ENCODE results near the gene APBB2.

The APBB2 gene

DNA sequence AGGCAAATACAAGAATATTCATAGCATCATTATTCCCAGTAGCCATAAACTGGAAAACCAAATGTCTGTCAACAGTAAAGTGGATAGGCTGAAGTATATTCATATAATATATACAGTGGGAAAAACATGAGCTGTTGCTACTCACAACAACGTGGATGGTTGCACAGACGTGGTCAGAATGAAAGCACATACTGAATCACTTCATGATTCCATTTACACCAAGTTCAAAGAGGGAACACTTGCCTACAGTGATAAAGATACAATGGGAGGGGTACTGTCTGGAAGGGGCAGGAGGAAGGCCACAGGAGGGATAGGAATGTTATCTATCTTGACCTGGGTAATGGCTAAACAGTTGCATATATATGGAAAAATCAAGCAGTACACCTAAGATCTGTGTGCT is 25.3 kb downstream of the APBB2 start:
- DNase-seq (ENCODE audit: low read depth), result no peak

DNA sequence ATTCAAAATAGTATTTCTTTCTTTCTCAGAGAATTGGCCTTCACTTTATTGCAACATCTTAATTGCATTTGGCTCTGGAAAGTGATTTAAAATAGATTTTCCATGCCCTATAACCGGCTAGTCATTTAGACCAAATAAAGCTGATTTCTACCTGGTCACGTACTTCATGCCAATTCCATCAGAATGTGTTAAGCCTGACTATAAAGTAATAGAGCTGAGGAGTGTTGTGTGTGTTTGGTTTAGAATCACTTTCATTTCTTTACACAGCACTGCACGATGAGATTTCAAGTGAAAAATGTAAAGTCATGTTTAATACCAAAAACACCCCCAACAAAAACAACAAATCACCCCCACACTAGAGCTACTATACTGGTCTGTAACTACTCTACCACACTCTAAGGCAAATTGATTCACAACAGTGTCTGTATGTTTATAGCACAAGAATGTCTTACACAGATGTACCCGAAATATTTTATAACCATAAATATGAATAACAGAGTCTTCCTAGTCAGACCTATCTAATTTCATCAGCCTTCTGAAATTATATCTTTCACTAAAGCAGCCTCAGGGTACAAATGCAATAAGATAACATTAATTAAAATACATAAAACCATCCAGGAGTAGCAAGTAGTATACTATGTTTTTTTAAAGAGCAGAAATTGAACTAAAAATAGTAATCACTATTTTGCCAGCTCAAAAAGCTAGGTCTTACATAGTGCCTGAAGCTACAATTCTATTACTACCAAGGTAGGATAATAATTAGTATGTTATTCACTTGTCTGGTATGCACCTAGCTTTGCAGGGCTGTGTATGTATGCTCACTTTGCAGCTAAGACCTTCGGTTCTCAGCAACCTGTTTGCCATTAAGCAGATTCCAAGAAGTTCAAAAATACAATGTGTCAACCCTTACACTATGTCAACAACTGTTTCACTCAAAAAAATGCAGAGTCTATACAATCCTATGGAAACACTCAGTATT is 28.4 kb downstream of the APBB2 start:
- DNase-seq (ENCODE audit: low read depth), result no peak

DNA sequence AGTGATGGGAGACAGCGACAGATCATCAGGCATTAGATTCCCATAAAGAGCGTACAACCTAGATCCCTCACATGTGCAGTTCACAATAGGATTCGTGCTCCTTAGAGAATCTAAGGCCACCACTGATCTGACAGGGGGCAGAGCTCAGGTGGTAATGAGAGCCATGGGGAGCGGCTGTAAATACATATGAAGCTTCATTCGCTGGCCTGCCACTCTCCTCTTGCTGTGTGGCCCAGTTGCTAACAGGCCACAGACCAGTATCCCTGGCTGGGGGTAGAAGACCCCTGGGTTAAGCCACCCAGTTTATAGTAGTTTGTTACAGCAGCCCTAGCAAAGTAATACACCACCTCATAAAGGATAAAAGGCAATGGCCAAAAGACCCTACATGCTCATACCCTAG is 30.3 kb downstream of the APBB2 start:
- no peak for DNase-seq (ENCODE audit: low read depth)

DNA sequence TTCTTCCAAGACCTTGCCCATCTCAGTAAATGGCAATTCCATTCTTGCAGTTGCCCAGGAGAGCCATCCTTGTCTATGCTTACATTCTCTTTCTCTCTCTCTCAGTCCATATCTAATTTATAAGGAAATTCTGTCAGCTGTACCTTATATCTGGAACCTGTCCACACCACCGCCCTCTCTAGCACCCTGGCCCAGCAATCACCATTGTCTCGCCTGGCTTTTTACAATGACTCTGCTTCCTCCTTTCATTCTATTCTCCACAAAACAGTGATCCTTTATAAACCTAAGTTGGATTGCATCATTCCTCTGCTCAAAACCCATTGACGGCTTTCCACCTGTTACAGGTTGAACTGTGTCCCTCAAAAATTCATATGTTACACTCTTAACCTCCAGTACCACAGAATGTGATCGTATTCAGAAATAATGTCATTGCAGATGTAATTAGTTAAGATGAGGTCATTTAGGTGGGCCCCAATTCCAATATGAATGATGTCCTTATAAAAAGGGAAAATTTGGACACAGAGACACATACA is 31.3 kb downstream of the APBB2 start:
- DNase-seq (ENCODE audit: low read depth), result no peak

DNA sequence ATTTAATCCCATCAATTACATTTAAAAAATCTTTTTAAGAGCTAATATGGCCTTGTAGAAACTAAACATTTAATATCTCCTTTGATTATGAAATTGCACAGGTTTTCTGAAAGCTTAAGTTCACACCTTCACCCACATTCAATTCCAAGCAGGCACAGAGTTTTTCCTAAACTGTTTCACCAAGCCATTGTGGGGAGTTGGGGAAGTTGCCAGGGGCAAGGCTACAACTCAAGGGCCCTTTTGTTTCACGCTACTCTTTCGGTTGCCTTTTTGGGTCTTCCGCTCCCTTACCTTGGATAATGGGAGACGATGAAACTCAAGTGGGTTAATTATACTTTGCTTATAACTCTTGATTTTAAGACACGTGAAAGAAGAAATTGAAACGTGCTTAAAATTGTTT is 33.3 kb downstream of the APBB2 start:
- DNase-seq (ENCODE audit: low read depth), result no peak

DNA sequence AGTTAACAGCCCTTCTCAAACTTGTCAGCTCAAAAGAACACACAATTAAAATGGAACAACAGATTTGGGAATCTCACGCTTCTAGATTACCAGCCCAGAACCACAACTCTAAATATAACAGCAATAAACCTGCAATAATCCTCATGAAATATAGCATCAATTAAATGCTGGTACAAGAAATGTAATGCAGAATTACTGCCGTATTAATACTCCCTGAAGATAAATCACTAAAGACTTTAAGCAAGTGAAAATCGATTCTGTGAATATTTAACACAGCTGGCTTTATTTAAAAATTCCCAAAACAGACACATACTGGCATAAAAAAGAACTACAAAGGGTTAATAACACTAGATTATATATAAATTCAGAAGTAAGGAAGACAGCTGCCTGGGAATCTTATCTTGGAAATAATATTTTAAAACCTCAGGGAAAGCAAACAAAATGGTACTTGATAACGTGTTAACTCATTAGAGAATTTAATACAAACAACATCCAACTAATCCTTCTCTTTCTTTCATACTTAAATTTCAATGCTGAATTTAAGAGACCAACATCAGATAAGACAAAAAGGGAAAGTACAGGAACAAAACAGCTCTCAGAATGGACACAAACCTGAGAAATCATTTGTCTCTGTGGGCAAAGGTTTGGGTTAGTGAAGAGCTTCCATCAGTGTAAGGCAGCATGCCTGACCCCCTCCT is 34.7 kb downstream of the APBB2 start:
- DNase-seq (ENCODE audit: low read depth), result no peak

DNA sequence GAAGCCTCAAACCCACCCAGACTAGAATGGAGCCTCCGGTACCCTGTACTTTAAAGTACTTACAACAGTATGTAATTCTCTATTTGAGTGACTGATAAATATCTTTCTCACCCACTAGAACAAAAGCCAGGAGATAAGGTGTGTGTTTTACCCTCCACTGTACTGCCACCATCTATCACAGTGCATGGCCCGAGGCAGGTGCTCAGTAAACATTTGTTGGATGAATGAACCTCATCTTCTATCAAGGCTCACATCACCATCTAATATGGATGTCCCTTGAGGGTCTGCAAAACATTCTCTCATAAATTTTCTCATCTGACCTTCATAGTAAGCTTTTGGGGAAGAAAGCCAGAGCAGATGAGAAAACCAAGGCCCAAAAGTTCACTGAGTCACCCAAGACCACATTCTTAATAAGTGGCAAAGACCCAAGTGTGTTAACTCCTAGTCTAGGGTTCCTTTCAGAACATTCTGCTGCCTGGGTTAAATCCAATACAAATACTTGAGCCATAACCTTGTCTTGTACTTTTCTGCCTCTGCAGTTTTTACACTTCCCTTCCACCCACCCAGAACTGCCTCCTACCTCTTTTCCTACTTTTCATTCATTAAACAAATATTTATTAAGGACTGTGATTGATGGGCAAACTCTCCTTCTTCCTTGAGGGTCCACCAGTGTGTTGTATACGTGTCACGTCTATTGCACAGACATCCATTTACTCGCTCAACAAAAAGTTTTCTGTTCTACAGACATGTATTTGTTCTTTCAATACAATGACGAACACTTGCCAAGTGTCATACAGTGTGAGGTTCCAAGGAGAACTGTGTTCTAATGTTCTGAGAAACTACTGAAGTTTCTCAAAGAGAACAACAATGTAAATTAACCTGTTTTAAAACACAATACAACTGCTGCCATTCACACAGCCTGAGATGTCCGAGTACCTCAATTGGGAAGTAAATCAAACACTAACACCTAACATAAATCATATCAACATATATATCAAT is 35.7 kb downstream of the APBB2 start:
- DNase-seq (ENCODE audit: low read depth), result no peak

DNA sequence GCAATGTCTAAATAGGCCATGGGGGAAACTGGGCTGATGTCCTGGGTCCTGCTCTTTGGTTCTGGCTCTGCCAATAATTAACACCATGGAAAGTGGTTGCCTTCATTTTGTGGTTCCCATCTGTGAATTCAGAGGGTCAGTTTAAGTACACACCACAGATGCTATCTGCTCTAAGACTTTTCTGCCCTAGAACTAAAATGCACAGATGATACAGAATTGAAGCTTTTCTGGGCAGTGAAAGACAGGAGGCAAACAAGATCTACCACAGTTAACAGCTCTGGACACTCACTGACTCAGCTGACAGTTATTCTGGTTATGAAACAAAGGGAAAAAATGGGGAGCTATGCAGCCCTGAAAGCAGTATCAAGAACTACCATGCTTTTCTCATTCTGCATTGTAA is 37.3 kb downstream of the APBB2 start:
- no peak for DNase-seq (ENCODE audit: low read depth)

DNA sequence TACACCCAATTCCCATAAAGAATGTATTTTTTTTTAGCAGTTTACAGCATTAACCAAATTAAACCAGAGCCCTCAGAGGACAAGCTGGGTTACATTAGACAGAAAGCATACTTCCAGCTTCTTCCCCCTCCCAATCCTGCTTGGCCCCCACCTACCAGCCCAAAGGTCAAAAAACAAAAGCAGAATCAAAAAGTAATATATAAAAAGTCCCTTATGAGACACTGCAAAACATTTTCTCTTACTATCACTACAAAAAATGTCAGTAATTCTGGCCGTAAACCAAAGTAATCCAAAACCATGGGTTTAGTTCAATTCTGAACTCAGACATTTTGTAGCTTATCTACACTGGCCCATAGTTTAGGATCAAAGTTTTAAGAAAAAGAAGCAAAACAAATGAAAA is 38.0 kb downstream of the APBB2 start:
- no peak for DNase-seq (ENCODE audit: low read depth)

DNA sequence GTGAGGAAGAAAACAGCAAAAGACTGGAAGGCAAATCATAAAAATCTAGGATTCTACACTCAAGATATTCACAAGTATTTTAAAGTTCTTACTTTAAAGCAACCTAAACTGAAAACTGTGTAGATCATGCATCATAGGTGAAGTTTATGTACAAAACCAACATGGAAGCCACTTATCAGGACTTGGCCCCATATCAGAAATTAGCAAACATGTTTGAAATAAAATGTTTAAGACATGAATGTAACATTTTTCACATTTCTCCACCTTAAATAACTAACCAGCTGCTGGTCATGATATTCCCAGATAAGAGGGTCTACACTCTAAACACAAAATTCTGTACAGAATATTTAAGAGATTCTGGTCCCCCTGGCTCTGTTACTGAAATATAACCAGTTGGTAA is 38.5 kb downstream of the APBB2 start:
- no peak for DNase-seq (ENCODE audit: low read depth)

DNA sequence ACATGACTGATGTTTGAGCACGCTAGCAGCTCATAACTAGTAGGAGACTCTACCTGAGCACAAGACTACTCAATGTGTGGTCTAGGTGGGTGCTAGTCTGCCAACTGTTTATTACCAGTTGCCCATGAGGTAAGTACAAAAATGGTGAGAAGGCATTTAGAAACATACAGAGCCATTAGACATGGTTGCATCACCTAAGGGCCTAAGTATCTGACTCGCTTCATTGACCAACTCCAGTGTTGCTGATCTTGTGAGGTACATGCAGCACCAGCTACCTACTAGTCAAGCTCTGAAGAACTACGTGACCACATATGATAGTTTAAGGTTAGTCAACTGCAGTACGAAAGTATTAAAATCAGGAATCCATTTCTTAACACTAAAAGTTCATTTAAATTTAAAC is 39.9 kb downstream of the APBB2 start:
- no peak for DNase-seq (ENCODE audit: low read depth)

DNA sequence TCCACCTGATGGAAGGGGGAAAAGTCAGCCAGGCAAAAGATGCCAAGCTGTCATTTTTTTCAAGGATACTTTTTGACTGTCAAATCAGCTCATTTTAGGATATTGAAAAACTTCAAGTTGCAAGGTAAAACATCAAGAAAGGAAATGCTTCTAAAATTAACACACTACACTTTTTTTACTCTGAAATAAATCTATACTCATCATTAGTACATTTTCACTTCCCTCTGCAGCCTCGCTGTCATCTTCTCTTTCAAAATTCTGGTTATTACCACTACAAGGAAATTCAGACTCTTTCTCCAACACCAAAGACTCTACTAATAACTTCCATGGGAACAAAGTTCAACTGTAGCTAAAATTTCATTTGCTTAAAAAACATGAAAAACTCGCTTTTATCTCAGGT is 41.6 kb downstream of the APBB2 start:
- DNase-seq (ENCODE audit: low read depth), result no peak

DNA sequence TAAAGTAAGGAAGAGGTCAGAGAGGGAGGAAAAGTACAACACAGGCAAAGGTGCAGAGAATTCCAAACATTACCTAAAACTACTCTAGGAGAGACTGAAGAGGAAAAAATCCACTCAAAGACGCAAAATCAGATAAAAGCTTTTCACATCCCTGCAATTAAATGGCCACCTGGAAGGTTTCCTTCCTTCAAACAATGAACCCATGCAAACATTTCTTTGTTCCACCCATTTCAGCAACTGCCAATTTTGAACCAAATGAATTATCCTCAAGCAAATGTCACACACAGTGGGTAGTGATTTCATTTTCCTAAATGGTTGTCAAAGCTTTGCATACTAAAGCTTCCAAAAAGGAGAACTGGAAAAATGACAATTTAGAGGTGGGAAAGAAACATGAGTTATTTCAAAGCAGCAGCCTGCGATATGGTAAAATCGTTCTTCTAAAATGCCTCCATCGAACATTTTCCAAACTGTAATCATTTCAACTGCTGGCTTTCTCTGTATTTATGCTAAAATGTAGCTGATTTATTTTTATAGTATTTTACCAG is 45.0 kb downstream of the APBB2 start:
- DNase-seq (ENCODE audit: low read depth), result no peak

DNA sequence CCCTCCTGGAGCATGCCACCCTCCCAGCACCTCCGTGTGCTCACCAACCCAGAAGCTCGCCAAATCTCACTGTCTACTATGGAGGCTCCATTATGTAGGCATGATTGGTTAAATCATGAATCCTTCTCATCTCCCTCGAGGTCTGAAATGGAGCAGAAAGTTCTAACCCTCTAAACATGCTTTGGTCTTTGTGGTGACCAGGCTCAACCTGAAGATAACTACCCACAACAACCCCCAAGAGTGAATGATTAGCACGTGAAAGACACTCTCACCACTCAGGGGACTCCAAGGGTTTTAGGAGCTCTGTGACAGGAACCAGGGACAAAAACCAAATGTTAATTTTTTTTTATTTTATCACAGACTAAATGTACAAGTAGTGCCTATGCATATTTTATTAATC is 47.2 kb downstream of the APBB2 start:
- DNase-seq (ENCODE audit: low read depth), result no peak

DNA sequence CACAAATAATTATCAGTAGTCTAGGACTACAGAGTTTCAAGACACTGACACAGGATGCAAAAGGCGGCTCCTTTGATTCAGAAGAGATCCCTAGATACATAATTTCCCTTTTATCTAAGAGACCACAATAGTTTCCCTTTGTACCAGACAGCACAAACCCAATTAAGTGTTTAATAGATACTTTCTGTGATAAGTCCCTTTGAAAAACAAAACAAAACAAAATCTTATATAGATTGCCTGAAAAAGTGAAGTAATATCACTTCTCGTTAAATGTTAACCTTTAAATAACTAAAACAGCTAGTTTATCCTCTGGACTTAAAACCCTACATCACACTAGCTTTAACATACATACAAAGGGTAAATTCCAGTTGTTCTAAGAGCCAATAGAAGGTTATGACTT is 49.9 kb downstream of the APBB2 start:
- DNase-seq (ENCODE audit: low read depth), result no peak

DNA sequence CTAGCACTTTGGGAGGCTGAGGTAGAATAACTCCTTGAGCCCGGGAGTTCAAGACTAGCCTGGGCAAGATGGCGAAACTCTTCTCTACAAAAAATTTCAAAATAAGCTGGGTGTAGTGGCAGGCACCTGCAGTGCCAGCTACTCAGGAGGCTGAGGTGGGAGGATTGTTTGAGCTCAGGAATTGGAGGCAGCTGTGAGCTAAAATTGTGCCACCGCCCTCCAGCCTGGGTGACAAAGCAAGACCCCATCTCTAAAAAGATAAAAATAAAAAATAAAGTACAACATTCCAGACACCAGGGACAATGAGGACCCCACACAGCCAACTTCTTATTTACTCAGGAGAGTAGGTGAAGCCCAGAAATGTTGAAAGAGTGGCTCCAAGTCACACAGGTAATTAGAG is 53.0 kb downstream of the APBB2 start:
- no peak for DNase-seq (ENCODE audit: low read depth)

DNA sequence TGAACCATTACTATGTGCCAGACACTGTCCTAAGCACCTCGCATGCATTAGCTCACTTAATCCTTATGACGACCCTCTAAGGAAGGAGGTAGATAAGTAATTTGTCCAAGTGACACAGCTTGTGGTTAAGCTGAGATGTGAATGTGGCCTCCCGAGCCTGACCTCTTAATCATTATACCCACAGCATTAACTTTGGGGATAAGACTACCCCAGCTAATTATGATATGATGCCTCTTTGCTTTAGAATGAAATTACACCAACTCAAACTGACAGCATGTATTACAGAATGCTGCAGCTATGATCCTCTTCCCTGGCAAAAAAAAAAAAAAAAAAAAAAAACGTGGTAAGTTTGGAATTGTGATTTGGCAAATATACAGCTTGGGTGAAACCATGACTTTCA is 53.5 kb downstream of the APBB2 start:
- DNase-seq (ENCODE audit: low read depth), result no peak

DNA sequence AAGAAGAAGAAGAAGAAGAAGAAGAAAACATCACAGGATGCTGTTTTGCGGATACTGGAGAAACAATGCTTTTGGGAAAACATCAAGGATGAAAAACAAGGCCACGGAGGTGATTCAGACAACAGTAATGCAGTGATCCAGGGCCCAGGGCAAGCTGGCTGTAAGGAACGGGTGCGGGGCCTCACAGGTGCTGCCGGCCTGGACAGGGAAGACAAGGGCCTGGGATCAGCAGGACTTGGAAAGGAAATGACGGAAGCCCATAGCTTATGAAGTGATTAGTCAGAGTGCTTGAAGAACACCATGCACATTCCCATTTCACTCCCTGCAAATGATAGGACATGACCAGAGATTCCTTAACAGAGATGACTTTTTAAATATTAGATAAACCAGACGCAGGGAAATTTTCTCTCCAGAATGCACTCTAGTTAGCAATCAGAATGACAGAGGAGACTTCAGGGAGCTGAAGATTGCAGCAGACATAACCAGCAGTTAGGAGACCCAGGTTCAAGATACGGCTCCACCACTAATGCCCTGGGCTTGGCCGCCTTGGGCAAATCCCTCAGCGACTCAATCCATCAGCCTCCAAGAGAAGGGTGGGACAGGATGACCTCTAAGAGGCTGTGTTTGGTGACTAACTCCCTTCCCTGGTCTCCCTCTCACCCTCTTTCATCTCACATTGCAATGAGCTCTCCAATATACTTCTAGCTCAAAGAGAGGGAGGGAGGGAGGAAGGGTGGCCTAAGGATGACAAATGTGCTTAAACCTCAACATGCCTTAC is 54.1 kb downstream of the APBB2 start:
- no peak for DNase-seq (ENCODE audit: low read depth)

DNA sequence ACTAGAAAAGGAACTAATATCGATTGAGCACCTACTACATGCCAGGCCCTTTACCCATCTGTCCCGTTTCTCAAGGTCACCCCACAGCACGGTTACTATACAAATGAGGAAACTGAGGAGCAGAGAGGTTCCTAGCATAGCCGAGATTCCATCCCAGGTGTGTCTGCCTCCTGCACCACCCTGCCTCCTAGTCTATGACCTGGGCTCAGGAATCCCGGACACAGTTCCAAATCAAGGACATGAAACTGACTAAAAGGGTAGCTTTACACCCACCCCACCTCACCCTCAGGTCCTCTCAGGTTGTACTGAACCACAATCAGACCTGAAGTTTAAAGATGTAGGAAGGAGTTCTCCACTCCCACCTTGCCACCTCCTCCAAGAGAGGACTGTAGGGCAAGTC is 55.6 kb downstream of the APBB2 start:
- no peak for DNase-seq (ENCODE audit: low read depth)

DNA sequence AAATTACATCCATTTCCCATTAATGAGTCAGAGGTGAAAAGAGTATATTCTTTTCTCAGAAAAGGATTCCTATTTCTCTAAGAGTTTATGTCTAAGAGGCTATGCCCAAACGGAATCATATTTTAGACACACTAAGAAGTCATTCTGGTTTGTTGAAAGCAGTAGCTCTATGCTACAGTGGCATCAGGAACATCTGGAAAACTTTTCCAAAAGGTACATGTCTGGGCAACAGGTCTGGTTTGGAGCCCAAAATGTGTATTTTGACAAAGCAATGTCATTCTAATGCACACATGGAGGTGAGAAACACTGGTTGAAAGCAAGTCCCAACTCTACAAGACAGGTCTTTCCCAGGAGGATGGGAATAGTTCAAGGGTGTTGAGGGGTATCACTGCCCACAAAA is 56.1 kb downstream of the APBB2 start:
- DNase-seq (ENCODE audit: low read depth), result no peak

DNA sequence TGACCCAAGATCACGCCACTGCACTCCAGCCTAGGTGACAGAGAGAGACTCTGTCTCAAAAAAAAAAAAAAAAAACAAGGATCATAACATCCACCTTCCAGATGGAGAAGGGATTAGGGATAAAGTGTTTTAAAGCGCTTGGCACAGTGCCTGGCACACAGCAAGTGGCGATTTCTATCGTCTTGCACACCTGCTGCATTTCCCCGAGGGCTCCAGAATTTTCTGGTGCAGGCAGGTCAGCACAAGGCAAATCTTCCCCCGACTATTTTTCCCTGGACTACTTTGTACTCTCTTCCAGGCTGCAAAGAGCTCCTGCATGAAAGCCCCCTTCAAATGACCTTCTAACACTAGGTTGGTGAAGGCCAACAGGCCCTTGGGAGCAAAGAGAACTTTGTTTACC is 57.3 kb downstream of the APBB2 start:
- DNase-seq (ENCODE audit: low read depth), result no peak
